ENCODE measurements around the gene KCTD19.

- TF ChIP-seq CTCF (optimal IDR thresholded peaks at IDR 0.05 in 1 of 3, IDR thresholded peaks at IDR 0.05 in 1 of 3, conservative IDR thresholded peaks at IDR 0.05 in 1 of 3; ENCODE audit: extremely low read depth in 1 of 3, insufficient read depth in 2 of 3, low read length in 3 of 3) (no peak), EZH2 (IDR thresholded peaks at IDR 0.05; ENCODE audit: low read length) (no peak)
Measured at GRCh38 chr16:67346341-67346740, 19.8 kb upstream of the KCTD19 start.

Measured in keratinocyte (primary cell).